K562 (cell line): ENCODE results near the gene COPS6. TPM values are rescaled to one million over a fixed set of nuclear protein-coding genes. Genes with fewer than 3 reads are reported as not detected.

ENCODE experiments used
- ASH1L ChIP-seq: fragments of 450-650 bp; IDR thresholded peaks from 2 replicates; pipeline ENCODE4 v1.6.1; 2018; ENCODE audit warnings: borderline replicate concordance, mild to moderate bottlenecking, low read depth; ENCODE audit not compliant: partially characterized antibody
- CBX2 ChIP-seq: fragments of 200-600 bp; sonication (generic); IDR thresholded peaks from one replicate; pipeline ENCODE4 v1.6.1; 2012; ENCODE audit warnings: mild to moderate bottlenecking, low read length, inconsistent platforms; ENCODE audit not compliant: insufficient read depth, poor library complexity, severe bottlenecking
- DMBX1 ChIP-seq: fragments of 250-450 bp; sonication (Bioruptor Pico); IDR thresholded peaks from 2 replicates; pipeline ENCODE4 v1.8.0; 2022; ENCODE audit warnings: inconsistent platforms, mild to moderate bottlenecking, moderate library complexity, borderline replicate concordance
- FOXJ2 ChIP-seq: fragments of 200-800 bp; sonication (Bioruptor generic); IDR thresholded peaks from 2 replicates; pipeline ENCODE4 v1.6.1; 2016; ENCODE audit warnings: missing genetic modification characterization, missing compliant biosample characterization
- HIVEP1 ChIP-seq: fragments of 250-450 bp; sonication (Bioruptor Pico); IDR thresholded peaks from 2 replicates; pipeline ENCODE4 v1.4.0; 2020; ENCODE audit warnings: mild to moderate bottlenecking
- MAFG ChIP-seq: fragments of 450-650 bp; conservative IDR thresholded peaks from 2 replicates; pipeline ENCODE4 v1.6.1; 2016; ENCODE audit warnings: missing genetic modification characterization, missing compliant biosample characterization
- PHF20 ChIP-seq: fragments of 450-650 bp; IDR thresholded peaks from 2 replicates; pipeline ENCODE4 v1.6.1; 2018; ENCODE audit not compliant: partially characterized antibody
- POLR2AphosphoS2 ChIP-seq: IDR thresholded peaks from 2 replicates; pipeline ENCODE4 v1.6.1; 2012; ENCODE audit warnings: low read length, improper control_type of control experiment
- SREBF2 ChIP-seq: sonication (generic); formaldehyde crosslinking; IDR thresholded peaks from 2 replicates; pipeline ENCODE4 v1.4.0; 2020; ENCODE audit warnings: mild to moderate bottlenecking, missing genetic modification reagents
- ZBTB17 ChIP-seq: fragments of 450-650 bp; formaldehyde crosslinking; IDR thresholded peaks from 2 replicates; pipeline ENCODE4 v1.4.0; 2020; ENCODE audit warnings: mild to moderate bottlenecking
- ZC3H11A ChIP-seq: IDR thresholded peaks from 2 replicates; pipeline ENCODE4 v1.6.1; 2012; ENCODE audit warnings: low read depth, low read length, improper control_type of control experiment
- ZNF3 ChIP-seq: fragments of 250-450 bp; sonication (Bioruptor Pico); IDR thresholded peaks from 2 replicates; pipeline ENCODE4 v1.5.0; 2021; ENCODE audit warnings: mild to moderate bottlenecking, moderate library complexity
- ZNF354B ChIP-seq: fragments of 250-450 bp; sonication (Bioruptor Pico); IDR thresholded peaks from 2 replicates; pipeline ENCODE4 v1.4.0; 2020
- polyA plus RNA-seq, 8 experiments: library from polyadenylated mRNA; depleted of rRNA in 4 of 8; stranded (reverse) in 5 of 8; unstranded in 3 of 8; fragments of >200 nt; fragmentation: Nextera tagmentation in 2 of 8; fragmentation: Illumina TruSeq in 1 of 8; extraction: Ambion mirVana in 2 of 8; extraction: Trizol in 1 of 8; gene quantifications; 2 replicates each; pipeline versions ENCODE4 v1.2.1 to v1.2.3, GENCODE V29; 2011 to 2014; ENCODE audit warnings: inconsistent platforms in 1 of 8, missing spikeins in 1 of 8
- total RNA-seq, 7 experiments: library from RNA; depleted of rRNA in 6 of 7; stranded (reverse); fragments of >200 nt in 6 of 7; fragmentation: Illumina TruSeq in 2 of 7; extraction: Trizol in 2 of 7; gene quantifications; 2 replicates each; pipeline versions ENCODE4 v1.2.1 to v1.2.3, GENCODE V29; 2011 to 2021; ENCODE audit warnings: low replicate concordance in 1 of 7
- TF ChIP-seq, protein P1 (sequence below): fragments of 250-450 bp; sonication (Bioruptor Pico); IDR thresholded peaks from 2 replicates; pipeline ENCODE4 v1.8.0; 2022; ENCODE audit warnings: inconsistent platforms, mild to moderate bottlenecking, moderate library complexity, borderline replicate concordance
- TF ChIP-seq, protein P2 (sequence below): fragments of 150-350 bp; IDR thresholded peaks from 2 replicates; pipeline ENCODE4 v1.6.1; 2014; ENCODE audit warnings: low read depth, mild to moderate bottlenecking, low read length, borderline replicate concordance
- TF ChIP-seq, protein P3 (sequence below): fragments of 250-450 bp; sonication (Bioruptor Pico); IDR thresholded peaks from 2 replicates; pipeline ENCODE4 v1.4.0; 2020; ENCODE audit warnings: mild to moderate bottlenecking, moderate library complexity
- TF ChIP-seq, protein P4 (sequence below): fragments of 450-650 bp; formaldehyde crosslinking; IDR thresholded peaks from 2 replicates; pipeline ENCODE4 v1.4.0; 2022; ENCODE audit warnings: missing genetic modification characterization
- TF ChIP-seq, protein P5 (sequence below): fragments of 450-650 bp; IDR thresholded peaks from 2 replicates; pipeline ENCODE4 v1.6.1; 2016; ENCODE audit warnings: missing biosample characterization, missing genetic modification characterization

Gene COPS6
- total and polyA plus RNA-seq, 9 of the 15 experiments (the other 6 are each of a cell fraction or from before 2014, with no cell fraction given): 63.0 to 331 (median 168) TPM

DNA sequence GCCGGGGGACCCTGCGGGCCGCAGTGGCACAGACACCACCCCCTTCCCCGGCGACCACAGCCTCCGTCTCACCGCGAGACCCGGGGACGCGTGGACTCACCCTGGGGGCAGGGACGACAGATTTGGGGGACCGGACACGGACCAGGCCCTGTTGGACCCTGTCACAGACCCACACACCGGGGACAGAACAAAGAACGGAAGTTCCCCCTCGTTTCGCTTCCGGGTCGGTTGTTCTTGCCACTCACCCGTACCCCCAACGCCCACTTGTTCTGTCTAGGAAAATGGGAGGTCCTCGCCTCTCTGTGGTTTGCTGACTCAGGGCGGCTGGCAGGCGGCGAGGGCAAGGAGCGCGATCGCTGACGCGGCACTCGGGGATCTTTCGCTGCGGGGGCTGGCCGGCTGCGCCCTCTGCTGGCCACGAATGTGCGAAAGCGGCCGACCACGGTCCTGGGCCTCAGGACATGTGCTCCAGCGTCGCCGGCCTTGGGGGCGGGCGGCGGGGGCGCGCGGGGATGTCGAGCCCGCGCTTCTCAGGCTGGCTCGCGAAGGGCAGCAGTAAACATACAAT, 7.2 kb upstream of the COPS6 start, which contains the start of gene ZNF3 (continued):
- TF ChIP-seq, protein P1, sequence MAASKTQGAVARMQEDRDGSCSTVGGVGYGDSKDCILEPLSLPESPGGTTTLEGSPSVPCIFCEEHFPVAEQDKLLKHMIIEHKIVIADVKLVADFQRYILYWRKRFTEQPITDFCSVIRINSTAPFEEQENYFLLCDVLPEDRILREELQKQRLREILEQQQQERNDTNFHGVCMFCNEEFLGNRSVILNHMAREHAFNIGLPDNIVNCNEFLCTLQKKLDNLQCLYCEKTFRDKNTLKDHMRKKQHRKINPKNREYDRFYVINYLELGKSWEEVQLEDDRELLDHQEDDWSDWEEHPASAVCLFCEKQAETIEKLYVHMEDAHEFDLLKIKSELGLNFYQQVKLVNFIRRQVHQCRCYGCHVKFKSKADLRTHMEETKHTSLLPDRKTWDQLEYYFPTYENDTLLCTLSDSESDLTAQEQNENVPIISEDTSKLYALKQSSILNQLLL (CRISPR knock-in tag): no peak
- TF ChIP-seq HIVEP1 (CRISPR knock-in tag): no peak
- no peak for TF ChIP-seq ZNF354B (CRISPR knock-in tag)
- TF ChIP-seq POLR2AphosphoS2: peak; percentile 98
- no peak for TF ChIP-seq FOXJ2 (tag)
- TF ChIP-seq DMBX1 (CRISPR knock-in tag): no peak
- TF ChIP-seq, protein P2, sequence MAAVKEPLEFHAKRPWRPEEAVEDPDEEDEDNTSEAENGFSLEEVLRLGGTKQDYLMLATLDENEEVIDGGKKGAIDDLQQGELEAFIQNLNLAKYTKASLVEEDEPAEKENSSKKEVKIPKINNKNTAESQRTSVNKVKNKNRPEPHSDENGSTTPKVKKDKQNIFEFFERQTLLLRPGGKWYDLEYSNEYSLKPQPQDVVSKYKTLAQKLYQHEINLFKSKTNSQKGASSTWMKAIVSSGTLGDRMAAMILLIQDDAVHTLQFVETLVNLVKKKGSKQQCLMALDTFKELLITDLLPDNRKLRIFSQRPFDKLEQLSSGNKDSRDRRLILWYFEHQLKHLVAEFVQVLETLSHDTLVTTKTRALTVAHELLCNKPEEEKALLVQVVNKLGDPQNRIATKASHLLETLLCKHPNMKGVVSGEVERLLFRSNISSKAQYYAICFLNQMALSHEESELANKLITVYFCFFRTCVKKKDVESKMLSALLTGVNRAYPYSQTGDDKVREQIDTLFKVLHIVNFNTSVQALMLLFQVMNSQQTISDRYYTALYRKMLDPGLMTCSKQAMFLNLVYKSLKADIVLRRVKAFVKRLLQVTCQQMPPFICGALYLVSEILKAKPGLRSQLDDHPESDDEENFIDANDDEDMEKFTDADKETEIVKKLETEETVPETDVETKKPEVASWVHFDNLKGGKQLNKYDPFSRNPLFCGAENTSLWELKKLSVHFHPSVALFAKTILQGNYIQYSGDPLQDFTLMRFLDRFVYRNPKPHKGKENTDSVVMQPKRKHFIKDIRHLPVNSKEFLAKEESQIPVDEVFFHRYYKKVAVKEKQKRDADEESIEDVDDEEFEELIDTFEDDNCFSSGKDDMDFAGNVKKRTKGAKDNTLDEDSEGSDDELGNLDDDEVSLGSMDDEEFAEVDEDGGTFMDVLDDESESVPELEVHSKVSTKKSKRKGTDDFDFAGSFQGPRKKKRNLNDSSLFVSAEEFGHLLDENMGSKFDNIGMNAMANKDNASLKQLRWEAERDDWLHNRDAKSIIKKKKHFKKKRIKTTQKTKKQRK: no peak
- TF ChIP-seq PHF20: peak; percentile 98
- 0 out of 2 replicates have a peak, but pooled peaks have one; percentile 87 for TF ChIP-seq ZC3H11A
- no peak for TF ChIP-seq CBX2
- no peak for TF ChIP-seq ASH1L
- TF ChIP-seq, protein P3, sequence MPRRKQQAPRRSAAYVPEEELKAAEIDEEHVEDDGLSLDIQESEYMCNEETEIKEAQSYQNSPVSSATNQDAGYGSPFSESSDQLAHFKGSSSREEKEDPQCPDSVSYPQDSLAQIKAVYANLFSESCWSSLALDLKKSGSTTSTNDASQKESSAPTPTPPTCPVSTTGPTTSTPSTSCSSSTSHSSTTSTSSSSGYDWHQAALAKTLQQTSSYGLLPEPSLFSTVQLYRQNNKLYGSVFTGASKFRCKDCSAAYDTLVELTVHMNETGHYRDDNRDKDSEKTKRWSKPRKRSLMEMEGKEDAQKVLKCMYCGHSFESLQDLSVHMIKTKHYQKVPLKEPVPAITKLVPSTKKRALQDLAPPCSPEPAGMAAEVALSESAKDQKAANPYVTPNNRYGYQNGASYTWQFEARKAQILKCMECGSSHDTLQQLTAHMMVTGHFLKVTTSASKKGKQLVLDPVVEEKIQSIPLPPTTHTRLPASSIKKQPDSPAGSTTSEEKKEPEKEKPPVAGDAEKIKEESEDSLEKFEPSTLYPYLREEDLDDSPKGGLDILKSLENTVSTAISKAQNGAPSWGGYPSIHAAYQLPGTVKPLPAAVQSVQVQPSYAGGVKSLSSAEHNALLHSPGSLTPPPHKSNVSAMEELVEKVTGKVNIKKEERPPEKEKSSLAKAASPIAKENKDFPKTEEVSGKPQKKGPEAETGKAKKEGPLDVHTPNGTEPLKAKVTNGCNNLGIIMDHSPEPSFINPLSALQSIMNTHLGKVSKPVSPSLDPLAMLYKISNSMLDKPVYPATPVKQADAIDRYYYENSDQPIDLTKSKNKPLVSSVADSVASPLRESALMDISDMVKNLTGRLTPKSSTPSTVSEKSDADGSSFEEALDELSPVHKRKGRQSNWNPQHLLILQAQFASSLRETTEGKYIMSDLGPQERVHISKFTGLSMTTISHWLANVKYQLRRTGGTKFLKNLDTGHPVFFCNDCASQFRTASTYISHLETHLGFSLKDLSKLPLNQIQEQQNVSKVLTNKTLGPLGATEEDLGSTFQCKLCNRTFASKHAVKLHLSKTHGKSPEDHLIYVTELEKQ (CRISPR knock-in tag): no peak
- TF ChIP-seq, protein P4, sequence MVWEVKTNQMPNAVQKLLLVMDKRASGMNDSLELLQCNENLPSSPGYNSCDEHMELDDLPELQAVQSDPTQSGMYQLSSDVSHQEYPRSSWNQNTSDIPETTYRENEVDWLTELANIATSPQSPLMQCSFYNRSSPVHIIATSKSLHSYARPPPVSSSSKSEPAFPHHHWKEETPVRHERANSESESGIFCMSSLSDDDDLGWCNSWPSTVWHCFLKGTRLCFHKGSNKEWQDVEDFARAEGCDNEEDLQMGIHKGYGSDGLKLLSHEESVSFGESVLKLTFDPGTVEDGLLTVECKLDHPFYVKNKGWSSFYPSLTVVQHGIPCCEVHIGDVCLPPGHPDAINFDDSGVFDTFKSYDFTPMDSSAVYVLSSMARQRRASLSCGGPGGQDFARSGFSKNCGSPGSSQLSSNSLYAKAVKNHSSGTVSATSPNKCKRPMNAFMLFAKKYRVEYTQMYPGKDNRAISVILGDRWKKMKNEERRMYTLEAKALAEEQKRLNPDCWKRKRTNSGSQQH (CRISPR knock-in tag): no peak
- 0 out of 2 replicates have a peak, but pooled peaks have one; percentile 30 for TF ChIP-seq SREBF2 (CRISPR knock-in tag)
- TF ChIP-seq, protein P5, sequence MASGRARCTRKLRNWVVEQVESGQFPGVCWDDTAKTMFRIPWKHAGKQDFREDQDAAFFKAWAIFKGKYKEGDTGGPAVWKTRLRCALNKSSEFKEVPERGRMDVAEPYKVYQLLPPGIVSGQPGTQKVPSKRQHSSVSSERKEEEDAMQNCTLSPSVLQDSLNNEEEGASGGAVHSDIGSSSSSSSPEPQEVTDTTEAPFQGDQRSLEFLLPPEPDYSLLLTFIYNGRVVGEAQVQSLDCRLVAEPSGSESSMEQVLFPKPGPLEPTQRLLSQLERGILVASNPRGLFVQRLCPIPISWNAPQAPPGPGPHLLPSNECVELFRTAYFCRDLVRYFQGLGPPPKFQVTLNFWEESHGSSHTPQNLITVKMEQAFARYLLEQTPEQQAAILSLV (tag): no peak
- TF ChIP-seq ZBTB17: peak; percentile 98
- peak; percentile 99 for TF ChIP-seq MAFG (tag)
- TF ChIP-seq ZNF3 (CRISPR knock-in tag): no peak
